ENCODE measurements around the gene NUMA1. TPM values are rescaled to one million over a fixed set of nuclear protein-coding genes. Genes with fewer than 3 reads are reported as not detected.

The NUMA1 gene
- total and polyA plus RNA-seq, 2 of the 13 experiments (the other 11 are each of a cell fraction or from before 2014, with no cell fraction given): 57.3 to 60.2 TPM

DNA sequence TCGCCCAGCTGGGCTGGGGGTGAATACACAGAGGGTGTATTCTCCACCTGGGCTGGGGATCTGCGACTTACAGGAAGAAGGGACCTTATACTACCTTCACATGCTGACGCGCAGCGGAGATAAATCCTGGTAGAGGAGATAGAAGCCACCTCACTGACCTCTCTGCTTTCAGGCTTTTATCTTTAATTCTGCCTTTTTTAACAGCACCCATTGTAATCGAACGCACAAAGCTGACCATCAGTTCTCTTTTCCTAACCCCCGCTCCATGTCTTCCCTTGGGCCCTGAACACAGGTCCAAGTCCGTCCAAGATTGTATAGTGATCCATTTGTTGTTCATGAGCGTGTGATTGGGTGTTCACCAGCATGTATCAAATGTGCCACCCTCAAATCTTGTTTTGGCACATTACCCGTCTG, 23.4 kb upstream of the NUMA1 start (continued):
- no peak for TF ChIP-seq CCDC6 (CRISPR knock-in tag; IDR thresholded peaks at IDR 0.05)
- TF ChIP-seq HMG20A (CRISPR knock-in tag; IDR thresholded peaks at IDR 0.05; ENCODE audit: borderline replicate concordance): no peak
- no peak for TF ChIP-seq ARNT (IDR thresholded peaks at IDR 0.05)
- peak; percentile 9; the same call in 1 of the 2 replicates for TF ChIP-seq MED1 (CRISPR knock-in tag; IDR thresholded peaks at IDR 0.05)
- TF ChIP-seq NFIC (IDR thresholded peaks at IDR 0.05; ENCODE audit: low read length): 0 out of 2 replicates have a peak, but pooled peaks have one; percentile 6
- 0 out of 2 replicates have a peak, but pooled peaks have one; percentile 39 for TF ChIP-seq ZNF766 (CRISPR knock-in tag; IDR thresholded peaks at IDR 0.05; ENCODE audit: borderline replicate concordance)
- no peak for TF ChIP-seq HCFC1 (IDR thresholded peaks at IDR 0.05; ENCODE audit: low read depth, low read length)
- TF ChIP-seq ZNF878 (CRISPR knock-in tag; IDR thresholded peaks at IDR 0.05): no peak
- no peak for TF ChIP-seq ZNF777 (CRISPR knock-in tag; IDR thresholded peaks at IDR 0.05)
- TF ChIP-seq ZNF503 (CRISPR knock-in tag; IDR thresholded peaks at IDR 0.05): 0 out of 2 replicates have a peak, but pooled peaks have one; percentile 31
- no peak for TF ChIP-seq SOX6 (IDR thresholded peaks at IDR 0.05)
- no peak for TF ChIP-seq SOX6 (CRISPR knock-in tag; IDR thresholded peaks at IDR 0.05)
- TF ChIP-seq ZC3H4 (CRISPR knock-in tag; IDR thresholded peaks at IDR 0.05; ENCODE audit: borderline replicate concordance): 0 out of 2 replicates have a peak, but pooled peaks have one; percentile 12
- TF ChIP-seq NFE2L1 (CRISPR knock-in tag; IDR thresholded peaks at IDR 0.05; ENCODE audit: borderline replicate concordance): no peak
- peak; percentile 4; the same call in 1 of the 2 replicates for TF ChIP-seq SP4 (CRISPR knock-in tag; IDR thresholded peaks at IDR 0.05)
- TF ChIP-seq, protein P1, sequence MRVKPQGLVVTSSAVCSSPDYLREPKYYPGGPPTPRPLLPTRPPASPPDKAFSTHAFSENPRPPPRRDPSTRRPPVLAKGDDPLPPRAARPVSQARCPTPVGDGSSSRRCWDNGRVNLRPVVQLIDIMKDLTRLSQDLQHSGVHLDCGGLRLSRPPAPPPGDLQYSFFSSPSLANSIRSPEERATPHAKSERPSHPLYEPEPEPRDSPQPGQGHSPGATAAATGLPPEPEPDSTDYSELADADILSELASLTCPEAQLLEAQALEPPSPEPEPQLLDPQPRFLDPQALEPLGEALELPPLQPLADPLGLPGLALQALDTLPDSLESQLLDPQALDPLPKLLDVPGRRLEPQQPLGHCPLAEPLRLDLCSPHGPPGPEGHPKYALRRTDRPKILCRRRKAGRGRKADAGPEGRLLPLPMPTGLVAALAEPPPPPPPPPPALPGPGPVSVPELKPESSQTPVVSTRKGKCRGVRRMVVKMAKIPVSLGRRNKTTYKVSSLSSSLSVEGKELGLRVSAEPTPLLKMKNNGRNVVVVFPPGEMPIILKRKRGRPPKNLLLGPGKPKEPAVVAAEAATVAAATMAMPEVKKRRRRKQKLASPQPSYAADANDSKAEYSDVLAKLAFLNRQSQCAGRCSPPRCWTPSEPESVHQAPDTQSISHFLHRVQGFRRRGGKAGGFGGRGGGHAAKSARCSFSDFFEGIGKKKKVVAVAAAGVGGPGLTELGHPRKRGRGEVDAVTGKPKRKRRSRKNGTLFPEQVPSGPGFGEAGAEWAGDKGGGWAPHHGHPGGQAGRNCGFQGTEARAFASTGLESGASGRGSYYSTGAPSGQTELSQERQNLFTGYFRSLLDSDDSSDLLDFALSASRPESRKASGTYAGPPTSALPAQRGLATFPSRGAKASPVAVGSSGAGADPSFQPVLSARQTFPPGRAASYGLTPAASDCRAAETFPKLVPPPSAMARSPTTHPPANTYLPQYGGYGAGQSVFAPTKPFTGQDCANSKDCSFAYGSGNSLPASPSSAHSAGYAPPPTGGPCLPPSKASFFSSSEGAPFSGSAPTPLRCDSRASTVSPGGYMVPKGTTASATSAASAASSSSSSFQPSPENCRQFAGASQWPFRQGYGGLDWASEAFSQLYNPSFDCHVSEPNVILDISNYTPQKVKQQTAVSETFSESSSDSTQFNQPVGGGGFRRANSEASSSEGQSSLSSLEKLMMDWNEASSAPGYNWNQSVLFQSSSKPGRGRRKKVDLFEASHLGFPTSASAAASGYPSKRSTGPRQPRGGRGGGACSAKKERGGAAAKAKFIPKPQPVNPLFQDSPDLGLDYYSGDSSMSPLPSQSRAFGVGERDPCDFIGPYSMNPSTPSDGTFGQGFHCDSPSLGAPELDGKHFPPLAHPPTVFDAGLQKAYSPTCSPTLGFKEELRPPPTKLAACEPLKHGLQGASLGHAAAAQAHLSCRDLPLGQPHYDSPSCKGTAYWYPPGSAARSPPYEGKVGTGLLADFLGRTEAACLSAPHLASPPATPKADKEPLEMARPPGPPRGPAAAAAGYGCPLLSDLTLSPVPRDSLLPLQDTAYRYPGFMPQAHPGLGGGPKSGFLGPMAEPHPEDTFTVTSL (CRISPR knock-in tag; IDR thresholded peaks at IDR 0.05; ENCODE audit: borderline replicate concordance): 0 out of 2 replicates have a peak, but pooled peaks have one; percentile 15
- no peak for TF ChIP-seq ZNF570 (CRISPR knock-in tag; IDR thresholded peaks at IDR 0.05; ENCODE audit: borderline replicate concordance)
- no peak for TF ChIP-seq ZNF598 (CRISPR knock-in tag; IDR thresholded peaks at IDR 0.05; ENCODE audit: borderline replicate concordance)
- no peak for TF ChIP-seq SRF (IDR thresholded peaks at IDR 0.05; ENCODE audit: low read depth, low read length)
- no peak for TF ChIP-seq CAMTA2 (CRISPR knock-in tag; IDR thresholded peaks at IDR 0.05; ENCODE audit: borderline replicate concordance)
- TF ChIP-seq RFX5 (IDR thresholded peaks at IDR 0.05; ENCODE audit: low read depth, low read length): no peak
- no peak for TF ChIP-seq ZNF230 (CRISPR knock-in tag; IDR thresholded peaks at IDR 0.05)
- TF ChIP-seq ZNF256 (CRISPR knock-in tag; conservative IDR thresholded peaks at IDR 0.05): 0 out of 2 replicates have a peak, but pooled peaks have one; percentile 4
